Coronary artery (tissue), 2 donors: ENCODE measurements around the gene CAB39L.

ENCODE experiments used
- DNase-seq: peaks from one replicate; pipeline ENCODE4 v3.0.0-alpha.2; 2017; ENCODE audit warnings: low spot score
- H3K27ac ChIP-seq, 2 donors: fragments of 200-600 bp; sonication (generic); one replicate each; pipeline ENCODE4 v1.5.1; 2016 to 2019
- H3K4me3 ChIP-seq: fragments of 200-600 bp; sonication (generic); 2 replicates; pipeline ENCODE4 v1.5.1; 2016; ENCODE audit warnings: mild to moderate bottlenecking, moderate library complexity
- CTCF ChIP-seq: fragments of 200-600 bp; sonication (generic); IDR thresholded peaks from one replicate; pipeline ENCODE4 v1.5.1; 2019; ENCODE audit warnings: antibody characterized with exemption

CAB39L gene

GRCh38 chr13:49429121-49429520 lies 14.7 kb downstream of the CAB39L start:
- TF ChIP-seq CTCF, result no peak
- no peak overlapping the region for H3K4me3 ChIP-seq
- no peak for DNase-seq
- no peak overlapping the region for H3K27ac ChIP-seq

GRCh38 chr13:49428041-49428763 lies 15.7 kb downstream of the CAB39L start:
- no peak for DNase-seq
- Histone ChIP-seq H3K27ac (no peak overlapping the region), H3K4me3 (no peak overlapping the region)
- no peak for TF ChIP-seq CTCF

- no peak for DNase-seq
- H3K4me3 ChIP-seq, result no peak overlapping the region
- H3K27ac ChIP-seq, result no peak overlapping the region
- TF ChIP-seq CTCF, result no peak
These were observed 19.8 kb downstream of the CAB39L start for GRCh38 chr13:49424011-49424560.

- no peak for DNase-seq
- Histone ChIP-seq H3K27ac (no peak overlapping the region), H3K4me3 (no peak overlapping the region)
- no peak for TF ChIP-seq CTCF
These were observed 22.5 kb downstream of the CAB39L start for GRCh38 chr13:49421391-49421790.

GRCh38 chr13:49419276-49419675 lies 24.6 kb downstream of the CAB39L start:
- no peak for TF ChIP-seq CTCF
- DNase-seq, result no peak
- Histone ChIP-seq H3K4me3 (no peak overlapping the region), H3K27ac (no peak overlapping the region)

- Histone ChIP-seq H3K4me3 (no peak overlapping the region), H3K27ac (no peak overlapping the region)
- no peak for TF ChIP-seq CTCF
- no peak for DNase-seq
These were observed 25.7 kb downstream of the CAB39L start for GRCh38 chr13:49418206-49418605.

GRCh38 chr13:49417161-49417560 lies 26.7 kb downstream of the CAB39L start:
- no peak for DNase-seq
- no peak for TF ChIP-seq CTCF
- no peak overlapping the region for H3K27ac ChIP-seq
- no peak overlapping the region for H3K4me3 ChIP-seq
